Measurements from ENCODE around the gene NOX5. TPM values are rescaled to one million over a fixed set of nuclear protein-coding genes. Genes with fewer than 3 reads are reported as not detected.

The NOX5 gene
- total RNA-seq, 2 donors from 2014 or later: 0.54 to 0.92 TPM

- H3K27ac ChIP-seq: no peak overlapping the region
- DNase-seq (ENCODE audit: low spot score): no peak
Measured at GRCh38 chr15:69046781-69047180, 32.3 kb downstream of the NOX5 start.

GRCh38 chr15:69049976-69050375 lies 35.5 kb downstream of the NOX5 start:
- Histone ChIP-seq H3K4me3 (no peak overlapping the region), H3K9me3 (no peaks in the 10 kb centered on the region), H3K27ac (no peak overlapping the region), H3K27me3 (replicated peaks; ENCODE audit: insufficient read depth) (no peaks in the 10 kb centered on the region), H3K36me3 (no peaks in the 10 kb centered on the region), H3K4me1 (ENCODE audit: control insufficient read depth in 1 of 2, low read depth in 2 of 2) (no peaks in the 10 kb centered on the region)
- no peak for ATAC-seq (ENCODE audit: insufficient number of reproducible peaks, low FRiP score, low read depth)
- no peak for DNase-seq (ENCODE audit: low spot score)
- TF ChIP-seq CTCF (IDR thresholded peaks at IDR 0.05): no peak

More at GRCh38 chr15:69046781-69047180, 32.3 kb downstream of the NOX5 start:
- ATAC-seq (ENCODE audit: insufficient number of reproducible peaks, low FRiP score, low read depth): no peak
- Histone ChIP-seq H3K36me3 (no peaks in the 10 kb centered on the region), H3K4me1 (ENCODE audit: control insufficient read depth in 1 of 2, low read depth in 2 of 2) (no peaks in the 10 kb centered on the region), H3K4me3 (no peak overlapping the region), H3K27me3 (replicated peaks; ENCODE audit: insufficient read depth) (no peaks in the 10 kb centered on the region), H3K9me3 (no peaks in the 10 kb centered on the region)
- TF ChIP-seq CTCF (IDR thresholded peaks at IDR 0.05): no peak

GRCh38 chr15:69055251-69055650 lies 40.8 kb downstream of the NOX5 start:
- Histone ChIP-seq H3K27me3 (replicated peaks; ENCODE audit: insufficient read depth) (no peaks in the 10 kb centered on the region), H3K9me3 (no peaks in the 10 kb centered on the region), H3K27ac (no peak overlapping the region), H3K4me1 (ENCODE audit: control insufficient read depth in 1 of 2, low read depth in 2 of 2) (no peaks in the 10 kb centered on the region), H3K36me3 (no peaks in the 10 kb centered on the region), H3K4me3 (no peak overlapping the region)
- DNase-seq (ENCODE audit: low spot score) (no peak), ATAC-seq (ENCODE audit: insufficient number of reproducible peaks, low FRiP score, low read depth) (no peak)
- TF ChIP-seq CTCF (IDR thresholded peaks at IDR 0.05): no peak

- ATAC-seq (ENCODE audit: insufficient number of reproducible peaks, low FRiP score, low read depth) (no peak), DNase-seq (ENCODE audit: low spot score) (no peak)
- no peak overlapping the region for H3K4me3 ChIP-seq
- no peak overlapping the region for H3K27ac ChIP-seq
- TF ChIP-seq CTCF (IDR thresholded peaks at IDR 0.05): no peak
- no peaks in the 10 kb centered on the region for H3K9me3 ChIP-seq
- no peaks in the 10 kb centered on the region for H3K36me3 ChIP-seq
- H3K27me3 ChIP-seq (replicated peaks; ENCODE audit: insufficient read depth): no peaks in the 10 kb centered on the region
- no peaks in the 10 kb centered on the region for H3K4me1 ChIP-seq (ENCODE audit: control insufficient read depth in 1 of 2, low read depth in 2 of 2)
Measured at GRCh38 chr15:69056365-69056764, 41.9 kb downstream of the NOX5 start.

GRCh38 chr15:69058830-69059556 lies 44.5 kb downstream of the NOX5 start:
- TF ChIP-seq CTCF (IDR thresholded peaks at IDR 0.05): peak; percentile 87
- ATAC-seq (ENCODE audit: insufficient number of reproducible peaks, low FRiP score, low read depth): peak; percentile 63
- H3K27ac ChIP-seq: no peak overlapping the region
- no peaks in the 10 kb centered on the region for H3K4me1 ChIP-seq (ENCODE audit: control insufficient read depth in 1 of 2, low read depth in 2 of 2)
- H3K4me3 ChIP-seq: peak overlapping the region; percentile 10
- H3K36me3 ChIP-seq: no peaks in the 10 kb centered on the region
- DNase-seq (ENCODE audit: low spot score): peak; percentile 61
- H3K27me3 ChIP-seq (replicated peaks; ENCODE audit: insufficient read depth): no peaks in the 10 kb centered on the region
- no peaks in the 10 kb centered on the region for H3K9me3 ChIP-seq
